ENCODE data around the gene SLC4A2.

GRCh38 chr7:151085329-151085690 is 25.9 kb downstream of the SLC4A2 start:
- TF ChIP-seq CTCF (IDR thresholded peaks at IDR 0.05) (no peak), POLR2A (IDR thresholded peaks at IDR 0.05) (no peak), EP300 (IDR thresholded peaks at IDR 0.05) (no peak), POLR2AphosphoS5 (IDR thresholded peaks at IDR 0.05) (no peak)
